LNCaP clone FGC (cell line): ENCODE data around the gene SGMS1.

Experiments used
- DNase-seq: peaks from one replicate; pipeline ENCODE4 v3.0.0-alpha.2; 2011; ENCODE audit warnings: low read depth
- H3K4me3 ChIP-seq: 2 replicates; pipeline ENCODE4 v1.5.1; 2011; ENCODE audit warnings: mild to moderate bottlenecking, low read depth, low read length, control low read depth
- CTCF ChIP-seq: IDR thresholded peaks from 2 replicates; pipeline ENCODE4 v1.5.1; 2012; ENCODE audit warnings: mild to moderate bottlenecking; ENCODE audit not compliant: control insufficient read depth, insufficient read depth; ENCODE audit errors: extremely low read depth

The SGMS1 gene

GRCh38 chr10:50542871-50543270 lies 80.9 kb downstream of the SGMS1 start:
- no peak for TF ChIP-seq CTCF
- peak; percentile 90 for DNase-seq
- no peak overlapping the region for H3K4me3 ChIP-seq

- TF ChIP-seq CTCF = no peak
- DNase-seq = no peak
- H3K4me3 ChIP-seq = no peak overlapping the region
These were observed 81.8 kb downstream of the SGMS1 start for GRCh38 chr10:50541921-50542320.

- DNase-seq = no peak
- TF ChIP-seq CTCF = no peak
- H3K4me3 ChIP-seq = no peak overlapping the region
These were observed 82.4 kb downstream of the SGMS1 start for GRCh38 chr10:50541317-50541716.

GRCh38 chr10:50540826-50541122 lies 83.0 kb downstream of the SGMS1 start:
- DNase-seq = no peak
- H3K4me3 ChIP-seq = no peak overlapping the region
- TF ChIP-seq CTCF = no peak

- DNase-seq = no peak
- no peak for TF ChIP-seq CTCF
- no peak overlapping the region for H3K4me3 ChIP-seq
These were observed 83.5 kb downstream of the SGMS1 start for GRCh38 chr10:50540069-50540825.

GRCh38 chr10:50538555-50539398 lies 85.0 kb downstream of the SGMS1 start:
- no peak for DNase-seq

More at GRCh38 chr10:50538555-50539398, 85.0 kb downstream of the SGMS1 start:
- no peak for TF ChIP-seq CTCF
- no peak overlapping the region for H3K4me3 ChIP-seq
